H1 (cell line): ENCODE data around the gene POLR1H. TPM values are rescaled to one million over a fixed set of nuclear protein-coding genes. Genes with fewer than 3 reads are reported as not detected.

Source experiments
- CHD2 ChIP-seq: IDR thresholded peaks from 2 replicates; pipeline ENCODE4 v1.6.1; 2012; ENCODE audit warnings: low read length, improper control_type of control experiment
- EGR1 ChIP-seq: IDR thresholded peaks from 2 replicates; pipeline ENCODE4 v1.6.1; 2011; ENCODE audit warnings: low read depth, low read length, borderline replicate concordance
- HDAC6 ChIP-seq: IDR thresholded peaks from one replicate; pipeline ENCODE4 v1.7.1; 2012; ENCODE audit warnings: low read depth, mild to moderate bottlenecking, inconsistent platforms, low read length, moderate library complexity
- KDM1A ChIP-seq: fragments of 200-600, 300-600 bp; sonication (generic); IDR thresholded peaks from 2 replicates; pipeline ENCODE4 v1.7.1; 2016; ENCODE audit warnings: mild to moderate bottlenecking, low read length, borderline replicate concordance
- NRF1 ChIP-seq: IDR thresholded peaks from 2 replicates; pipeline ENCODE4 v1.6.1; 2011; ENCODE audit warnings: mild to moderate bottlenecking, low read depth, low read length, improper control_type of control experiment
- TEAD4 ChIP-seq: IDR thresholded peaks from 2 replicates; pipeline ENCODE4 v1.6.1; 2012; ENCODE audit warnings: low read depth, low read length, inconsistent platforms, mixed read lengths
- polyA plus RNA-seq, 7 experiments: library from polyadenylated mRNA; depleted of rRNA in 3 of 7; stranded (reverse) in 5 of 7; unstranded in 2 of 7; fragments of >200 nt in 5 of 7; fragments of 200-250 nt in 2 of 7; gene quantifications; 1 replicate in 5 of 7; 2 replicates in 1 of 7; 4 replicates in 1 of 7; pipeline versions ENCODE4 v1.2.1 to v1.2.3, GENCODE V29; 2011 to 2013; ENCODE audit warnings: missing spikeins in 2 of 7, mixed read lengths in 2 of 7
- total RNA-seq: library from RNA; stranded (reverse); fragmentation: NEBNext Ultra II Directional; extraction: Animal tissue kit (Norgen Biotek cat#: 25700); gene quantifications from 2 replicates; pipeline ENCODE4 v1.2.1, GENCODE V29; 2021
- TF ChIP-seq, protein P1 (sequence below): IDR thresholded peaks from 2 replicates; pipeline ENCODE4 v1.6.1; 2011; ENCODE audit warnings: low read length, improper control_type of control experiment

POLR1H gene
- total and polyA plus RNA-seq, 2 of the 8 experiments (the other 6 are each of a cell fraction or from before 2014, with no cell fraction given), result 31.5 to 82.2 TPM

DNA sequence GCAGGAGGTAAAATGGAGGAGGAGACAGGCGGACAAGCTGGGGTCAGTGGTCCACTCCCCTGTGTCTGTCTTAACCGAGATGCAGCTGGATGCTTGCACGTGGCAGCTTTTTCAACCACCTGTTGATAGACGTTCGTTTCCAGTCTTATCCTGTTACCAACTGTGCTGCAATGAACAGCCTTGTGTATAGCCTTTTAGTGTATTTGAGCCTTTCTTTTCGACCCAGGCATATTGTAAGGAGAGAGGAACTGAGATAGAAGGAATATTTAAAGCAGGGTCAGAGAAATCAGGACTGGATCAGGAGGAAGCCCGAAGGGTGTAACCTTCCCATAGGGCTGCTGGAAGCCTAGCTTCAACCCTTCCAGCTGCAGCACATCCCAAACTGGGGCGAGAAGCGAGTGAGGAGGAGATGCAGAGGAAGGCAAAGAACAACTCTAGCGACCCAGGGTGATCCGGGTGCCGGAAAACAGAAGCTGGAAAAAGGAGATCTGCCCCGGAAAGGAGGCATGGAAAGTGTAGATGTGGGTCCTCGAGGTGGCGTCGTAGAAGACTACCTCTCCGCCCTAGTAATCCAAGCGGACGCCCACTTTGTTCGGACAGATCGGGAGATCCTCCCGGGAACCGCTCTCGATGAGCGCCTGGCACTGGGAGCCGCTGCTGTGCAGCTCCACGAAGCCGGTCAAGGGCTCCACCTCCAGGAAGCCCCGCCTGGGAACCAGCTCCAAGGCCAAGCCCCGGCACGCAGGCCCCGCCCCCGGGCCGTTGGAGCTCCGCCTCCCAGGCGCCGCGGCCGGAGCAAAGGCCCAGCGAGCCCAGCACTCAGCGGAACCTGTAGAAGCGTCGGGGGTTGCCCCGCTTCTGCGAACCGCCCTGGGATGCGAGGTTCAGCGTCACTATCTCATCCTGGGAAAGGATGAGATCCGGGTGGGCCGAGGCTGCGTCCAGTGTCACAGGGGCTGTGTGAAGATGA is 40.7 kb downstream of the POLR1H start (continued):
- TF ChIP-seq KDM1A (no peak), HDAC6 (no peak), EGR1 (no peak), NRF1 (no peak), TEAD4 (no peak), CHD2 (no peak)
- TF ChIP-seq, protein P1, sequence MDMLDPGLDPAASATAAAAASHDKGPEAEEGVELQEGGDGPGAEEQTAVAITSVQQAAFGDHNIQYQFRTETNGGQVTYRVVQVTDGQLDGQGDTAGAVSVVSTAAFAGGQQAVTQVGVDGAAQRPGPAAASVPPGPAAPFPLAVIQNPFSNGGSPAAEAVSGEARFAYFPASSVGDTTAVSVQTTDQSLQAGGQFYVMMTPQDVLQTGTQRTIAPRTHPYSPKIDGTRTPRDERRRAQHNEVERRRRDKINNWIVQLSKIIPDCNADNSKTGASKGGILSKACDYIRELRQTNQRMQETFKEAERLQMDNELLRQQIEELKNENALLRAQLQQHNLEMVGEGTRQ, result no peak
